ENCODE measurements around the gene GAB2.

Gene GAB2

DNA sequence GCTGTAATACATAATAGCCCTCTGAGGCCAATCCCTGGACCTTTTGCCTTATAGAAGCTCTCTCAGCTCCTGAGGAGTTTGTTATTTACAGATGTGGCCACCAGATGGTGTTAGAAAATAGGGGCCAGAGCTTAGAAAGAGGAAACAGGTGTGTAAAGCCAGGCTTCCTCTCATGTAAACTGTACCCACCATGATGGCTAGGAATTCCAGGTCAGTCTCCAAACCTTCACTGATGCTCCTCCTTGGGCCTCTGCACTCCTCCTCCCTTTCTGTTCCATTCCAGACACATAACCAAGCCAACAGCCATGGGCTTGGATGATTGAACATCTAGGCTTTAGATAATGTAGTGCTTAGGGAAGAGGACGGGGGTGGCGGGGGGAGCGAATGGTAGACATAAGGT, 189.2 kb downstream of the GAB2 start:
- Mint-ChIP-seq H3K27me3 (ENCODE audit: low read depth, poor library complexity) (peaks cover 1% of the 10 kb centered on the region), H3K27ac (no peak overlapping the region), H3K4me3 (no peak overlapping the region), H3K4me1 (peaks cover 9% of the 10 kb centered on the region), H3K9me3 (no peaks in the 10 kb centered on the region), H3K36me3 (ENCODE audit: low read depth) (peaks cover 12% of the 10 kb centered on the region)
- DNase-seq = no peak
- TF ChIP-seq, protein P1, sequence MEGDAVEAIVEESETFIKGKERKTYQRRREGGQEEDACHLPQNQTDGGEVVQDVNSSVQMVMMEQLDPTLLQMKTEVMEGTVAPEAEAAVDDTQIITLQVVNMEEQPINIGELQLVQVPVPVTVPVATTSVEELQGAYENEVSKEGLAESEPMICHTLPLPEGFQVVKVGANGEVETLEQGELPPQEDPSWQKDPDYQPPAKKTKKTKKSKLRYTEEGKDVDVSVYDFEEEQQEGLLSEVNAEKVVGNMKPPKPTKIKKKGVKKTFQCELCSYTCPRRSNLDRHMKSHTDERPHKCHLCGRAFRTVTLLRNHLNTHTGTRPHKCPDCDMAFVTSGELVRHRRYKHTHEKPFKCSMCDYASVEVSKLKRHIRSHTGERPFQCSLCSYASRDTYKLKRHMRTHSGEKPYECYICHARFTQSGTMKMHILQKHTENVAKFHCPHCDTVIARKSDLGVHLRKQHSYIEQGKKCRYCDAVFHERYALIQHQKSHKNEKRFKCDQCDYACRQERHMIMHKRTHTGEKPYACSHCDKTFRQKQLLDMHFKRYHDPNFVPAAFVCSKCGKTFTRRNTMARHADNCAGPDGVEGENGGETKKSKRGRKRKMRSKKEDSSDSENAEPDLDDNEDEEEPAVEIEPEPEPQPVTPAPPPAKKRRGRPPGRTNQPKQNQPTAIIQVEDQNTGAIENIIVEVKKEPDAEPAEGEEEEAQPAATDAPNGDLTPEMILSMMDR (IDR thresholded peaks at IDR 0.05) = peak; percentile 46

- H3K27ac Mint-ChIP-seq = no peak overlapping the region
- H3K4me3 Mint-ChIP-seq = no peak overlapping the region
- H3K9me3 Mint-ChIP-seq = no peaks in the 10 kb centered on the region
- peaks cover 9% of the 10 kb centered on the region for H3K4me1 Mint-ChIP-seq
- no peak for DNase-seq
- H3K27me3 Mint-ChIP-seq (ENCODE audit: low read depth, poor library complexity) = peaks cover 3% of the 10 kb centered on the region
- H3K36me3 Mint-ChIP-seq (ENCODE audit: low read depth) = peaks cover 15% of the 10 kb centered on the region
- TF ChIP-seq, protein P1 (IDR thresholded peaks at IDR 0.05) = no peak
These were observed 189.7 kb downstream of the GAB2 start for GRCh38 chr11:78227921-78228320.

- peaks cover 3% of the 10 kb centered on the region for H3K27me3 Mint-ChIP-seq (ENCODE audit: low read depth, poor library complexity)
- H3K4me1 Mint-ChIP-seq = peaks cover 3% of the 10 kb centered on the region
- H3K27ac Mint-ChIP-seq = no peak overlapping the region
- no peaks in the 10 kb centered on the region for H3K9me3 Mint-ChIP-seq
- no peak overlapping the region for H3K4me3 Mint-ChIP-seq
- TF ChIP-seq, protein P1 (IDR thresholded peaks at IDR 0.05) = no peak
- peaks cover 15% of the 10 kb centered on the region for H3K36me3 Mint-ChIP-seq (ENCODE audit: low read depth)
- DNase-seq = no peak
These were observed 190.6 kb downstream of the GAB2 start for GRCh38 chr11:78226684-78227680.

DNA sequence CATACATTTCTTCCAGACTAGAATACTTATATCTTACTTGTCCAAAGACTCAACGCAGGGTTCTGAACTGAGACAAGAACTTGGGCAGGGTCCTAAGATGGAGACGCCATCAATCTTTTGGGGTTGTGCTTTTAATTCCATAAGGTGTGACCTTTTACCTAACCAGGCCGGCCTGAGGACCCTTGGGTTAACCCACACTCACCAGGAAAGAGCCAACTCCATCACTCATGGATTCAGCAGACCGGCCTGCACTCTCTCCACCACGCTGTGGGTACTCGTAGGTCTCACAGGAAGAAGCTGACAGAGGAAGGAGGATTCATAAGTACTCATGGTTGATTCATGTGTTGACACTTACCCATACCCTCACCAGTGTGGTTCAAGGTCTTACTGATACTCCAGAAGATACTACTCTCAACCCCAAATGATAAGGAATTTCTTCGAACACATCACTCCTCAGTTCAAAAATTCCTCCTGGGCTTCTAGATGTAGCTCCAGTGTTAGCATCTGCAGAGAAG, 192.7 kb downstream of the GAB2 start:
- TF ChIP-seq, protein P1 (IDR thresholded peaks at IDR 0.05) = no peak
- no peak overlapping the region for H3K4me3 Mint-ChIP-seq
- peaks cover 3% of the 10 kb centered on the region for H3K27me3 Mint-ChIP-seq (ENCODE audit: low read depth, poor library complexity)
- no peaks in the 10 kb centered on the region for H3K9me3 Mint-ChIP-seq
- peaks cover 29% of the 10 kb centered on the region for H3K36me3 Mint-ChIP-seq (ENCODE audit: low read depth)
- H3K27ac Mint-ChIP-seq = no peak overlapping the region
- DNase-seq = no peak
- H3K4me1 Mint-ChIP-seq = no peaks in the 10 kb centered on the region

GRCh38 chr11:78224506-78224905, 193.1 kb downstream of the GAB2 start:
- no peak for DNase-seq
- no peak overlapping the region for H3K27ac Mint-ChIP-seq
- peaks cover 3% of the 10 kb centered on the region for H3K27me3 Mint-ChIP-seq (ENCODE audit: low read depth, poor library complexity)
- TF ChIP-seq, protein P1 (IDR thresholded peaks at IDR 0.05) = no peak
- H3K36me3 Mint-ChIP-seq (ENCODE audit: low read depth) = peaks cover 29% of the 10 kb centered on the region
- H3K4me3 Mint-ChIP-seq = no peak overlapping the region
- no peaks in the 10 kb centered on the region for H3K4me1 Mint-ChIP-seq
- H3K9me3 Mint-ChIP-seq = no peaks in the 10 kb centered on the region

Data from nephron progenitor cell (in vitro differentiated cells).